ENCODE results near the gene ZCCHC14.

ZCCHC14 gene

DNA sequence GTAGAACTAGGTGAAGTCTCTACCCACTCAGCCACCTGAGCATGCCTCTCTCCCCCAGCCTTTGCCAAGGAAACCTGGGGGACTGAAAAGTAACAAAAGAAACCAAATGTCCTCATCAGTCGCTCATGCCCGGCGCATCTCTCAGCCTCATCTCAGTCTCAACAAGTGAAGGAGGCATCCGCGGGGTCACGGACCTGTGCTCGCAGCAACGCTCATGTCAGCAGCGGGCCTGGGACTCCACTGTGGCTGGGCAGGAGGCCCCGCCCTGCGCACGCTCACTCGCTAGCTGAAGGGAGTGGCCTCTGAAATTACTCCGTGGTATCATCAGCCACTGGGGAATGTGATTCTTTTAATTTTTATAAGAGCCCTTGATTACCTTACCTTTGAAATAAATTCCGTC, 69.4 kb downstream of the ZCCHC14 start:
- DNase-seq = no peak

DNA sequence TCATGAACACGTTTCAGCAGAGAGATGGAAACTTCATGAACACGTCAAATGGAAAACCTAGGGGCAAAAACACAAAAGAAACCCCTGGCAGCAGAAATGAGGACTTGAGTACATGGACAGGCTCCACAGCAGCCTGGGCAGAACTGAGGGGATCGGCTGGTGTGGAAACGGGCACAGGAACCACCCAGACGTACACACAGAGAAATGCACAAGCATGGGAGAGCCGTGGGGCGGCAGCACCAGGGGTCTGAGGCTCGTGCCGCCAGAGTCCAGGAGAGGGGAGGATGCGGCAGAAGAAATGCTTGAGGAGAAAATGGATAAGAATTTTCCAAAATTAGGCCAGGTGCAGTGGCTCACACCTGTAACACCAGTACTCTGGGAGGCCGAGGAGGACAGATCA, 70.7 kb downstream of the ZCCHC14 start:
- no peak for DNase-seq

DNA sequence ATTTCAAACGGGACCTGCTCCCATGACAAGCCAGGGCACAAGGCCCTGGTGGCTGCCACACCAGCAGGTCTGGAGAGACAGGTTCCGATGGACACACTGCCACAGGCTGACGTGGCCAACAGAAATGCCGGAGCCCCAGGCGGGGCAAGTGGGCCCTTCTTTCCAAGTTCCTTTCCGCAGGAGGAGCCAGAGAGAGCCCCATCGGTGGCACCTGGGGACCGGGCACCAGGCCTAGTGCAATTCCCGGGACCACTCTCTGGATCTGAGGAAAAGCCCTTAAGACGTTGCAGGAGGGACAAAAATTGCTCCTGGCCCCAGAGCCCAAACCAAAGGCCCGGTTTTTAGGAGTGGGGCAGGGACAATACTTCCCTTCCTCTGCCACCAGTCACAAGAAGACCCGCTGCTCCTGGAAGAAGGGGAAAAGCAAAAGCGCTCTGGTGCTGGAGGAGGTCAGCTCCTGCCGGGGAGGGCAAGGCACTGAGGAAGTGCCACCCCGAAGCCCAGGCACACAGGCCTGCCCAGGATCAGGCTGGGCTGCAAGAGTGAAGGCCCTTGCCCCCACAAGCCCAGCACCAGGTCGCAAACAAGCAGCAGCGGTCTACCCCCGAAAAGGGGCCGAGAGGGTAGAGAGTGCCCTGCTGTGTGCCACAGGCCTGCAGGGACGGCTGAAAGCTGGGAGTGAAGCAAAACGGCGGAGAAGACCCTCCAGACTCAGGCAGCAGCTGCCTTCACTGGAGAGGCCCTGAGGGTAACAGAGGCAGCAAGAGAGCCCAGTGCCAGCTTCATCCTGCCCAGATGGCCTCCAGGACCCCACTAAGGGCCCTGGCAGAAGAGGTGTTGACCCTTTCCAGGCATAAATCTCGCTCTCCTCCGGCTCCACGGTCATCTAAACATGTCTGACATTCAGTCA, 71.6 kb downstream of the ZCCHC14 start:
- no peak for DNase-seq

DNA sequence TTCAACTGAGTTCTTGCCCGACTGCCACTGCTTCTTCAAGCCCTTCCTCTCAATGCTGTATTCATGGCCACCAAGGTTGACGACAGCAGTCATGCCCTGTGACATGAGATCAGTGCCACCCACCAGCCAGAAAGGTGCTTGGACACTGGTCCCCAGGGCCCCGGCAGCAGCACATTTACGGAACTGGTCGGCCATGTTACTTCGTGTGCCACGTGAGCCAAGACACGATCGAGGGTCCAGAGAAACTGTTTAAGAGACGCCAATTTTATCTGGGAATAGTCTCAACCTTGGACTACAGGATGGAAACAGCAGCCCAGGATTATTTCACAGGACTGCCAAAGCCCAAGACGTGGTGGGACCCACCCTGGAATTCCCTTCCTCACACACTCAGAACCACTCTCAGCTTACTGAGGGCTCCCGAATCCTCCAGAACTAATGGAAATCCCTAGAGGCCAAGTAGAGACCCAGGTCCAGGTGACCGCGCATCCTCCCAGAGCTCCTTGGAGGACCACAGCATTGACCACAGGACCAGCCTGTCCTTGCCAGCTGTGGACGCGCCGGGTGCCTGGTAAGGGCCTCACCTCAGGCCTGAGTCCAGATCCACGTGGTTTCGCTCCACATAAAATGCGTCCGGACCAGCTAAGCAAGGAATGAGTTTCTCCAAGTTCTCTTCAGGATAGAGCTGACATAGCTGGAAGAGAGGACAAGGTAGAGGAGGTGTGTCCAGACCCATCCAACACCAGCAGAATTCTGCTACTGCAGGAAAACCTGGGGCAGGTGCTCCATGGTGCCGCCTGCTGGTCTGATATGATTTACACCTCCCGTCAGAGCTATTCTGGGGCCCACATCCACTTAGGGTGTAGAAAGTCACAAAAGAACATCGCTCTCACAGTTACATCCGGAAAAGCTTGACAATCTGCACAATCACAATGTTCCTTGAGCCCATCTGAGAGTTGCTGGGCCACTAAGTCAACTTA, 72.5 kb downstream of the ZCCHC14 start:
- no peak for DNase-seq

DNA sequence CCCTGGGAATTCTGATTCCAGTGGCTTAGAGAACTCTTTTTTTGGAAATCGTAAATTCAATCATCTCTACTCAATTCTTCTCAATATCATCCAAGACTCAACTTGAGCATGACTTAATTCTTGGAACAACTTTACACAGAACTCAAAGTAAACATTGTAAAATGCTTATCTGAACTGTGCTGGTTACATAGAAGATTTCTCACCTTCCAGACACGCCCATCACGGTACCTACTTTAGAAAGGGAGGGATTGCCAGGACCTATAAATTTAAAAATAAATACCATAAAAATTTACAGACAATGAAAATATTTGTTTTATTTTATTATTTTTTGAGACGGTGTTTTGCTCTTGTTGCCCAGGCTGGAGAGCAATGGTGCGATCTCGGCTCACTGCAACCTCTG, 74.2 kb downstream of the ZCCHC14 start:
- DNase-seq = no peak

DNA sequence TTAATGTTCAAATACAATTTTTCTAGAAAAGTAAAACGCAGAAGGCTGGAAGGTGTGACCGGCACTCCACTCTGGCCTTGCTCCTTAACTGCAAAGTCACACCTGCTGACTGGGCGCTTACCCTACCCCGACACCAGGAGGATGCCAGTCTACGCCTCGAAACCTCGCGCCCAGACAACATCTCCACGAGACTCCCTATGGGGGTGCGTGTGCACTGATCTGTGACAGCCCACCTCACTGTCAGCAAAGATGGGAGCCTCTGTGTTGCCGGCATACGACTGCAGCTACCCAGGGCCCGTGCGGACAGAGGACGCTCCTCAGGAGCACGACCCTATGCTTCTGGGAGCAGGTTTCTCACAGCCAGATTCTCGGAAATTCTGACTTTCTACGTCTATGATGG, 74.6 kb downstream of the ZCCHC14 start:
- DNase-seq = no peak

DNA sequence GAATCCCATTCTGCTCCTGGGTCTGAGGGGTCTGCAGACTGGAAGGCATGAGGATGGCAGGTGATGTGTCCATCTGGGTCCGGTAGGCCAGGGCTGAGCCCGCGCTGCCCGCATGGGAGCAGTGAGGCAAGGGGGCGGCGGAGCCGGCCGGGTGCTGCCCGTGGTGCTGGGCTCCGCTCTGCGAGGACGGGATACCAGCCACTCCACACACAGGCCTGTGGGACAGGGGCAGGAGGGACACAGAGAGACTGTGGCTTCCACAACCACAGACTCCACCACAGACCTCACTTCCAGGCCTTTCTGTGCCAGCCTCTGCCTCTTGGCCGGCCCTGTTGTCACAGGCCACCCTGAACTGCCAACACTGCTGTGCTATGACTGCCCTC, 75.3 kb downstream of the ZCCHC14 start:
- DNase-seq = no peak

DNA sequence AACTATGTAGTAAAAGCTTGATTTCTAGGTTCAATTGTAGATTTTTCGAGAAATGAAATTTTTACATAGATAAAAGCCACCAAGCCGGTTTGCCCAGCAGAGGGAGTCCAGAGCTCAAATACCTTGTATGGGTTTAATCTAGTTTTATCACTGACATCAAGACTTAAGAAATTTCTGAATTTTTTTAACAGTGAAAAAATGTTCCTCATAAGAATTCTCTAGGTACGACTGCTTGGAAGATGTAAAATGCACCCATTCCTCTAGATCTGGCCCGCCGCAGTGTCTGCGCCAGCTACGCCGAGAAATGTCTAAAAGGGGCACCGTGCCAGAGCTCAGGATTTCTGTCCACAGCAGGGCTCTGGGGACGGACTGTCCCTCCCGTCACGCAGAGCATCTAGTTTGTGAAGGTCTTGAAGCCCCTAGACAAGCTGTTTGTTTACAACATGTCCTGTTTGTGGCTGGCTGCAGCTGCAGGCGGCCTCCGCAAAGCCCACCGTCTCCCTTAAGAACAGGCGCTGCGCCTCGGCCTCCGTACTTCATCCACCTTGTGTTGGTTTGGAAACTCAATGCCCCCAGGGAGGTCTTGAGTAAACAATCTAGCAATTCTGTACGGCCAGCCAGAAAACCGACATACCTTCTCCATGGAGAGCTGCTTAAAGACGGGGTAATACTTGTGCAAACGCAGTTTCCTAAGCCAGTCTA, 75.8 kb downstream of the ZCCHC14 start:
- DNase-seq = peak; percentile 30

DNA sequence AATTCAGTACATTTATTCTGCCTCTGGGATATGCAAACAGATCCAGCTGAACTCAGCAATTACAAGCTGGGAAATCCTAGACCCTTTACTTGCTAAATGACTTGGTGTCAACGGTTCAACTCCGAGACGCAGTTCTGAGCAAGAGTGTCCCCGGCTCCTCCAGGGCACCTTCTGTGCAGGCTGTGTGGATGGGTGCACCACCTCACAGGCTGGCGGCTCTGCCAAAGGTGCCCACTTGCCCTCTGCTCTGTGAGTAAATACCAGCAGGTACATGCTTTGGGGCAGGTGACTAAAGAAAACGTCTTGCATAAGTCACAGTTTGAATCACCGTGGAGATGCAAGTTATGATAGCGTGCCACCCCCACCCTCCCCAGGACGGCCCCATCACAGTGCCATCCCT, 77.4 kb downstream of the ZCCHC14 start:
- no peak for DNase-seq

DNA sequence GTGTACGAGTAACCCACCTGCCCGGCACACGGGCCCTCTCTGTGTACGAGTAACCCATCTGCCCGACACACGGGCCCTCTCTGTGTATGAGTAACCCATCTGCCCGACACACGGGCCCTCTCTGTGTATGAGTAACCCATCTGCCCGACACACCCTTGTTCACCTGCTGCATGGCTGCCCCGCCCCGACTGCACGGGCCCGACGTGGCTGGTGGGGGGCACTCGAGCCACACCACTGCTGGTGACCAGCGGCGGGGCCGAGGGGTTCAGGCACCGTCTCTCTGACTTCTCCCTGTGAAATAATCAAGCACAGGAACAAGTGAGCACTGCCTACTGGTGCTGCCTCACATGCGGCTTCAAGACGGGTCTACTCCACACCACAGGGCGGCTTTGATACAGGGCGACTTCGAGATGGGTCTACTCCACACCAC, 78.6 kb downstream of the ZCCHC14 start:
- DNase-seq = no peak

DNA sequence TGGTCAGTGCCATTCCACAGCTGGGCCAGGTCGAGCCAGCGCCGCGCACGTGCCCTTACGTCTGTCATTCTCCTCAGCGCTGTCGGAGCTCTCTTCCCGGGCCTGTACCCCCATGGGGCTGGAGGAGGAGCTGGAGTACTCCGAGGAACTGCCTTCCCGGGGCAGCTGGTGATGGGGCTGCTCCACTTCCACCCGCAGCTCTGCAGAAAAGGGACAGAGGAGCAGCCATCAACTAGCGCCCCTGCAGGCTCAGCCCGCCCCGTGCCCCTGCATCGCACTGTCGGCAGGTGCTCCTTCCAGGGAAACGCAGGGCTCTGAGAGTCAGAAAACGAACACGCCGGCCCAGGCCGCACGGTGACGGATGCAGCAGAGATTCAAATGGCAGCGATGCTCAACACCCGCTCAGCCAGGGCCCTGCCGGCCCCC, 79.8 kb downstream of the ZCCHC14 start:
- DNase-seq = no peak

DNA sequence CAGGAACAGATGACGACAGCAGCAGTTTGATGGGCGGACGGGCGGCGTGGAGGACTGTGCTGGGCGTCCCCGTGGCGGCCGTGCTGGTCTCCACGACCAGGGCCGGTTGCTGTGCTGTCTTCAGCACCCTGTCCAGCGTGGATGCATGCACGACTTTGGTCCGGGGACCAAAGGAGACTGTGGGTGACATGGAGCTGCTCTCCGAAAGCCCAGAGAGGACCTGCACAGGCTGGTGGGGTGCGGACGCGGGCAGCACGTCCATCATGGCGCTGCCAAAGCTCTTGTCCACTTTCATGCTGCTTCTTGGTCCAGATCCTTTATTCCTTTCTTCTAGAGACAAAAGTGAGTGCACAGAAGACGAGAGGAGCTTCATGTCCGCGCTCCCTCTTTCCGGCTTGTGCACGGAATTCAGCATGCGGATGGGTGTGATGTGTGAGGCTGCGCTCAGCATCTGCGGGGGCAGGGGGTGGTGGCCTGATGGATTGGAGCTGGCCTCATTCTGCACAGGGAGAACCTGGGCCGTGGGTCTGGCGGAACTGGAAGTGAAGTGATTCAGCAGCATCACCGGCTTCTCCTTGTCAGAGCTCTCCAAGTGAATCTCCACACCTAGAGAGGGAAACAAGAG, 80.3 kb downstream of the ZCCHC14 start:
- no peak for DNase-seq

DNA sequence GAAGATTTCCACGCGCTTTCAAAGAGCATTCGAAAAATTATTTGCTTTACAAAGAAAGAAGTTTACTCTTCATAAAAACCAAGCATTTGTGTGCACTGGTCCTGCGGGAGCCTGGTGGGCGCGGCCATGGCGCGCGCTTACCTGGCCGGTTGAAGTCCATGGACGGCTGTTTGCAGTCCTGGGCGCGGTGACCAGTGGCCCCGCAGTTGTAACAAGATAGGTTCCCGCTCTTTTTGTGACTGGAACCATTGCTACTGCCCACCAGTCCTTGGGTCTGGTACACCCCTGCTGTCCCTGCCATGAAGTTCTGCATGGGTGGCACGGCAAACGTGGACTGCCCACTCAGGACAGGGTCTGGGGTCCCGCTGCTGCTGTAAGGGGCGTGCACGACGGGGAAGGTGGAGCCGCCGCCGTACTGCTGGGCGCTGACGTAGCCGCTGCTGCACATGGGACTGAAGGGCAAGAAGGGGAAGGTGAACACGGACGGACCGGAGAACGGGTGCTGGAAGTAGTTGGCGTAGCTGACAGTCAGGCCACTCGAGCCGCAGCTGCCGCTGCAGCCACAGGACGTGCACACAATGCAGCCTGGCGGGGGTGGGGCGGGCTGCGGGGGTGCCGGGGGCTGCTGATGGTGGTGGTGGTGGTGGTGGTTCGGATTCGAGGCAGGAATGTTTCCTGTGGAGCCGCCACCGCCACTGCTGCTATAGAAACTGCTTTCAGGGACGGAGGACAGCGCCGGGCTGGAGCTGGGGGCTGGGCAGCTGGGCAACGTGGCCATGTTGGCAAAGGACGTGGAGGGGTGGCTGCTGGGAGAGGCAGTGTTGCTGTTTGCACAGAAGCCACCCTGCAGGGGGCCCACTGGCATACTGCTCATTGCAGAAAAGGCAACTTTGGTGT, 81.2 kb downstream of the ZCCHC14 start:
- no peak for DNase-seq

DNA sequence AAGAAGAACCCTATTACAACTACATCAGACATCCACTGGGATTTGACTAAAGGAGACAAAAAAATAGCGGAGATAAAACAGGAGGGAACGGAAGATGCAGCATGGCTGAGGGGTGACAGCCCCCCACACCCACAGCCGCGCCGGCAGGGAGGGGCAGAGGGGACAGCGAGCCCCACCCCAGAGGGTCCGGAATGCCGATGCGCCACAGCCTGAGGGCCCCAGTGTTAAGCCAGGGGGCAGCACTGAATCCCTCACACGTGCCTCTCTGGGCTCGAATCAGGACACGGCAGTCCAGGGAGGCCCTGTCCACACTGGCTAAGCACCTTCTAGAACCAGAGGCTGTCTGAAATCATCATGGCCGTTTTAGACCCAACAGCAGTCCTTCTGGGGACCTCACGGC, 81.9 kb downstream of the ZCCHC14 start:
- no peak for DNase-seq

DNA sequence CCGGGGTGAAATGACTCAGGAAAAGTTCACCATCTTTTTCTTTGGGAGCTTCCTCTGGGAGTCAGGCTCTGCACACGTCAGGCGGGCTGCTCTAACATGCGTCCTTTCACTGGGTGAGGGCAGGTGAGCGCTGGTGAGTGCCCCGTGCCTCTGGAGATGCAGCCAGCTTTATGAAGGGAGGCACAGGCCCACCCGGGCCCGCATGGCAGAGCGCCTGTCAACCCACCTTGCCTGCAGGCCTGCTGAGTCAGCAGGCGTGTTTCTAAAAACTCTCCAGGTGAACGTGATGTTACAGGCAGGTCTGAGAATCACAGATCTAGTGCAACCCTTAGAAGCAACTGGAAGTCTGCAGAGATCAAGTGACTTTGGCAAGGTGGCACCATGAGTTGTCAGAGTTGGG, 82.3 kb downstream of the ZCCHC14 start:
- DNase-seq = no peak

DNA sequence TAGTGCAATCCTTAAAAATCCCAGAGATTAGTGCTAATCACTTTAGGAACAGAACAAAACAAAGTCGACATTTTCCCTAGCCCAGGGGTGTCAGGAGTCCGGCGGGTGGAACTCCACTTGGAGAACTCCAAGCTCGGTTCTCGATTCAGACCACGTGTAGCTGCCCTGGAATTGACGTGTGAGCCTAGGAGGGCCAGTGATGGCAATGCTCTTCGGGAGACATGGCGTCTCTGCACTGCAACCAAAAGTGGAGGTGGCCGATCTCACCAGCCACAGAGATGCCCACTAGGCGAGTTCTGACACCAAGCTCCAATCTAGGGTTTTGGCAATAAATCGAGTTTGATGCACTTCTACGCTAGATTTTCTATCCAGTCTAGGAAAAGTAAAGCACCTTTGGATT, 83.0 kb downstream of the ZCCHC14 start:
- DNase-seq = no peak

DNA sequence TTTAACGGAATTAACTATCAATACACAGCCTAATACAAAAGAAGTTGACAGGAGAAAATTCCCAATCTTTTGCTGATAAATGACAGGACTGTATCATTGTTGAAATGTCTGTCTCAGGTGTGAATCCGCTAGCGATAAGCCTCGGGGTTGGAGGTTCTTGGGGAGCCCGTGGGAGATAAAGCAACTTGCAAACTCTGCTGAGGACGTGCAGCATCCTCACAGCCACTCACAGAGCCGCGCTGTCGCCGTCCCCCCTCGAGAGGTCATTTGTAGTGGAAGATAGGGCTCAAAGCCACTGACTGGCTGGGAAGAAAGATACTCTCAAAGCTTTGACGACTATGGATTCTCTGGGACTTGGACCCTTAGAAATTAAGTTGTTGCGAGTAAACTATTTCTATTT, 83.7 kb downstream of the ZCCHC14 start:
- DNase-seq = no peak

DNA sequence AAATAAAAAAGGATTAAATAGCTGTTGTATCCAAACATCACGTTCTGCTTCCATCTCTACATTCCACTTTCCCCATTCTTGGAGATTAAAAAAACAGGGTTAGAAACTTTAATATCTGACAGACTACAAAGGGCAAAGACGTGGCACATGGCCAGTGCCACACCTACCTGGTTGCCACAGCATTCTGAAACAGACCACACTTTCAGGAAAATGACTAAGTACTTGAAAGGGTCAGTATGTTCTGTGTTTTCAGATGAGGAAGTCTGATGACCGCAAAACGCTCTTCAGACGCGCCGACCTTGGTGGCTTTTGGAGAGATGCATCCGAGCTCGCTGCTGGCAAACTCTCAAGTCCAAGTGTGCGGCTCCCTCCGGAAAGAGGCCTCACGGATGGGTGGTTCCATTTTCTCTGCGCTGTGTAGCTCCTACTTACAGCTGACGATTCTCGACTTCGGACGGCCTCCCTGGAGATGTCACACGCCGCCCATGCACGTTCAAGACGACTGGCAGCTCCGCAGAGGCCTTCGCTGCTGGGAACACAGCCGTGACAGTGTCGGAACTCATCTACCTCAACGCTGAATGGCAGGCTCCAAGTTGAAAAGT, 85.2 kb downstream of the ZCCHC14 start:
- no peak for DNase-seq

DNA sequence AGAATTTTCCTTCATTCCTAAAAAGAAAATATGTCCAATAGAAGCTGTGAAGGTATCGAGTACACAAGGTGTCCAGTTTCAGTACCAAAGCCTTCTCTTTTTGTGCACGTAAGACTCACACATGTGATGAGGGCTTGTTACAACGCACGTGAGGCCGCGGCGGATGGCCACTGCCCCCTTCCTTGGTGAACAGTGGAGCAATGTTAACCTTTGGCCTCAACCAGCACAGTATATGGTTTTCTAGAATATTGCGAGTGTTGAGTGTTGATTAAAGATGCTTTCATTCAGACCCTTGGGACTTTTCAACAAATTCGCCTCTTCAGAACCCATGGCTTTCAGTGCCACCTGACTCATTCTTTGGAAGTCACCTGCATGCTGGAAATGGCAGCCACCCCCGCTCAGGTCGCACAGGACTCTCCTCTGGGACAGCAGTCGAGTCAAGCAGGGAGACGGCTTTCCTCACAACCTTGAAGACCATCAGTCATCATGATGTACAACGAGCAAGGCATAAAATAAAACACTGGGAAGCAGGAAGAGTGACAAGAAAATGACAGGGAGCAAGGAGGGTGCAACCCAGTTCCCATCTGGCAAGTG, 86.2 kb downstream of the ZCCHC14 start:
- no peak for DNase-seq

DNA sequence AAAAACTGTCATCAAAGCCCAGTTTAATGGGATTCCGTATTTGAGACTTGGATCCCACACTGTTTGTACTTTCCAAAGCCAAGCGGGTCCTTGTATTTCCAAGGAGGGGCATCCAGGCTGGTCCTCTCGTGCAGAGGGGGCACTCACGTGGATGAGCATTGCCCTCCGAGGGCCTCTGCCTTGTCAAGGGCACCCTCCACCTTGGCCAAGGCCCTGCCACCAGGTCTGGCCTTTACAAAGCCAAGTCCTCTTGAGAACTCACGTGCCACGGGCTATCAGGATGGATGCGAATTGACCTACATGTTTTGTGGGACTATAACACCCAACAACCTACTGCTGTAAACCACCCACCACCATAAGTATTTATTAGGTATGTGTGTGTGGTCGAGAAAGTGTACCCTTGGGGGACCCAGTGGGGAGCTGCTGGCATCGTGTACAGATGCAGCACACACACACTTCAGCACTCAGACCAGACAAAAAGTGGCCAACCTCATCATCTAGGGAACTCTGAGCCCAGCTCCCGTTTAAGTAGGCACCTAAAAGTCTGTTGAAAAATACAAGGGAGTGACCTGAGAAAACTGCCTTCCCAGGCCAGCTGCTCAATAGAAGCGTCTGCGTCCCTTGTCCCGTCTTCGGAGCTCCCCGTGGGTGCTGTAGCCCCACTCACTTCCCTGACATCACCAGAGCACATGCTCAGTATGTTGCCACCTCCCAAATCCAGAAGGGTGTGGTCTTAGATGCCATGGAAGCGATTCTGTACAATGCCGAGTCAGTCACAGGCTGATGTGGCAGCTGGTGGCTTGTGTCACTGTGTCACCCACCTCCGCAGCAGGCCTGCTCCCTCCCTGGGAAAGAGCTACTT, 87.8 kb downstream of the ZCCHC14 start:
- DNase-seq = no peak

Data from CD4-positive, alpha-beta T cell treated with Interleukin-21 for 1 hour (primary cell).